Measurements from ENCODE around the gene DNLZ.

GRCh38 chr9:136363106-136363948 is at the start of gene DNLZ:
- TF ChIP-seq EZH2phosphoT487 (conservative IDR thresholded peaks at IDR 0.05; ENCODE audit: low read length) = no peak
- TF ChIP-seq, protein P1, sequence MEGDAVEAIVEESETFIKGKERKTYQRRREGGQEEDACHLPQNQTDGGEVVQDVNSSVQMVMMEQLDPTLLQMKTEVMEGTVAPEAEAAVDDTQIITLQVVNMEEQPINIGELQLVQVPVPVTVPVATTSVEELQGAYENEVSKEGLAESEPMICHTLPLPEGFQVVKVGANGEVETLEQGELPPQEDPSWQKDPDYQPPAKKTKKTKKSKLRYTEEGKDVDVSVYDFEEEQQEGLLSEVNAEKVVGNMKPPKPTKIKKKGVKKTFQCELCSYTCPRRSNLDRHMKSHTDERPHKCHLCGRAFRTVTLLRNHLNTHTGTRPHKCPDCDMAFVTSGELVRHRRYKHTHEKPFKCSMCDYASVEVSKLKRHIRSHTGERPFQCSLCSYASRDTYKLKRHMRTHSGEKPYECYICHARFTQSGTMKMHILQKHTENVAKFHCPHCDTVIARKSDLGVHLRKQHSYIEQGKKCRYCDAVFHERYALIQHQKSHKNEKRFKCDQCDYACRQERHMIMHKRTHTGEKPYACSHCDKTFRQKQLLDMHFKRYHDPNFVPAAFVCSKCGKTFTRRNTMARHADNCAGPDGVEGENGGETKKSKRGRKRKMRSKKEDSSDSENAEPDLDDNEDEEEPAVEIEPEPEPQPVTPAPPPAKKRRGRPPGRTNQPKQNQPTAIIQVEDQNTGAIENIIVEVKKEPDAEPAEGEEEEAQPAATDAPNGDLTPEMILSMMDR (IDR thresholded peaks at IDR 0.05; ENCODE audit: insufficient read depth, low read length, poor library complexity, severe bottlenecking) = peak; percentile 74
